ENCODE results near the gene ELL2.
A peak's percentile ranks its signal among the peaks of the same experiment; 100 is the strongest.
"Not testable (repeated sequence)": the region's sequence is repeated elsewhere in the genome, so short reads cannot be mapped to it uniquely, and the experiment has no call there.

The ELL2 gene

GRCh38 chr5:95873351-95873750 is 88.3 kb downstream of the ELL2 start:
- H3K36me3 ChIP-seq (ENCODE audit: control insufficient read depth in 1 of 2, insufficient read depth in 2 of 2, low read length in 2 of 2) = peaks cover 0 to 5% of the 10 kb centered on the region in 2 donors
- no peak overlapping the region for H3K27ac ChIP-seq (ENCODE audit: low read length)
- H3K4me1 ChIP-seq (ENCODE audit: control insufficient read depth in 1 of 2, insufficient read depth in 2 of 2, low read length in 2 of 2) = peaks cover 0 to 6% of the 10 kb centered on the region in 2 donors
- no peaks in the 10 kb centered on the region for H3K27me3 ChIP-seq (ENCODE audit: low read depth, low read length)
- no peak overlapping the region for H3K4me3 ChIP-seq (ENCODE audit: low read depth in 1 of 2, low read length in 2 of 2)
- H3K9me3 ChIP-seq (ENCODE audit: control insufficient read depth in 1 of 2, low read length in 2 of 2) = no peaks in the 10 kb centered on the region

GRCh38 chr5:95872346-95873268 is 89.0 kb downstream of the ELL2 start:
- H3K27ac ChIP-seq (ENCODE audit: low read length) = no peak overlapping the region
- peaks cover 0 to 5% of the 10 kb centered on the region in 2 donors for H3K36me3 ChIP-seq (ENCODE audit: control insufficient read depth in 1 of 2, insufficient read depth in 2 of 2, low read length in 2 of 2)
- H3K4me3 ChIP-seq (ENCODE audit: low read depth in 1 of 2, low read length in 2 of 2) = no peak overlapping the region
- no peaks in the 10 kb centered on the region for H3K9me3 ChIP-seq (ENCODE audit: control insufficient read depth in 1 of 2, low read length in 2 of 2)
- no peaks in the 10 kb centered on the region for H3K27me3 ChIP-seq (ENCODE audit: low read depth, low read length)
- peaks cover 0 to 6% of the 10 kb centered on the region in 2 donors for H3K4me1 ChIP-seq (ENCODE audit: control insufficient read depth in 1 of 2, insufficient read depth in 2 of 2, low read length in 2 of 2)

DNA sequence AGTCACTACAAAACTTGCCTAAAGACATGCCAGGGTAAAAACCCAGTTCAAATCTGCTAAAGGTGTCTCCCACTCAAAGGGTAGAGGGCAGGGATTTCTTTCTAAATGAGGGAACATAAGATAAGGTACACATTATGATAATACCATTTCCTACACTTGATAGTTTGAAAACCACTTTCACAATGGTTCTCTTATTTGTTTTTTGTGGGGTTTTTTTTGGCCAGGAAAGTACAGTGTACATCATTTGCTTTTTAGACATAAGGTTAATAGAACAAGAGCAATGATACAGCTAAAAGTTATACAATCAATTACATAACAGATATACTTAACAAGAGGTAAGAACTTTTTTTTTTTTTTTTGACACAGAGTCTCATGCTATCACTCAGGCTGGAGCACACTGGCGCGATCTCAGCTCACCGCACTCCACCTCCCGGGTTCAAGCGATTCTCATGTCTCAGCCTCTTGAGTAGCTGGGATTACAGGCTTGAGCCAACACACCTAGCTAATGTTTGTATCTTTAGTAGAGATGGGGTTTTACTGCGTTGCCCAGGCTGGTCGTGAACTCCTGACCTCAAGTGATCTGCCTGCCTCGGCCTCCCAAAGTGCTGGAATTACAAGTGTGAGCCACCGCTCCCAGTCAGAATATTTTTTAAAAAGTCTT is 90.4 kb downstream of the ELL2 start:
- peaks cover 0 to 5% of the 10 kb centered on the region in 2 donors for H3K36me3 ChIP-seq (ENCODE audit: control insufficient read depth in 1 of 2, insufficient read depth in 2 of 2, low read length in 2 of 2)
- no peak overlapping the region for H3K4me3 ChIP-seq (ENCODE audit: low read depth in 1 of 2, low read length in 2 of 2)
- H3K27me3 ChIP-seq (ENCODE audit: low read depth, low read length) = no peaks in the 10 kb centered on the region
- no peaks in the 10 kb centered on the region for H3K9me3 ChIP-seq (ENCODE audit: control insufficient read depth in 1 of 2, low read length in 2 of 2)
- H3K27ac ChIP-seq (ENCODE audit: low read length) = no peak overlapping the region
- H3K4me1 ChIP-seq (ENCODE audit: control insufficient read depth in 1 of 2, insufficient read depth in 2 of 2, low read length in 2 of 2) = peaks cover 0 to 6% of the 10 kb centered on the region in 2 donors

- Histone ChIP-seq H3K4me3 (ENCODE audit: low read depth in 1 of 2, low read length in 2 of 2) (no peak overlapping the region), H3K9me3 (ENCODE audit: control insufficient read depth in 1 of 2, low read length in 2 of 2) (no peaks in the 10 kb centered on the region), H3K27me3 (ENCODE audit: low read depth, low read length) (no peaks in the 10 kb centered on the region), H3K27ac (ENCODE audit: low read length) (peak overlapping the region; percentile 4), H3K4me1 (ENCODE audit: control insufficient read depth in 1 of 2, insufficient read depth in 2 of 2, low read length in 2 of 2) (peaks cover 0 to 6% of the 10 kb centered on the region in 2 donors), H3K36me3 (ENCODE audit: control insufficient read depth in 1 of 2, insufficient read depth in 2 of 2, low read length in 2 of 2) (peaks cover 0 to 5% of the 10 kb centered on the region in 2 donors)
Measured at GRCh38 chr5:95870105-95870672, 91.5 kb downstream of the ELL2 start.

DNA sequence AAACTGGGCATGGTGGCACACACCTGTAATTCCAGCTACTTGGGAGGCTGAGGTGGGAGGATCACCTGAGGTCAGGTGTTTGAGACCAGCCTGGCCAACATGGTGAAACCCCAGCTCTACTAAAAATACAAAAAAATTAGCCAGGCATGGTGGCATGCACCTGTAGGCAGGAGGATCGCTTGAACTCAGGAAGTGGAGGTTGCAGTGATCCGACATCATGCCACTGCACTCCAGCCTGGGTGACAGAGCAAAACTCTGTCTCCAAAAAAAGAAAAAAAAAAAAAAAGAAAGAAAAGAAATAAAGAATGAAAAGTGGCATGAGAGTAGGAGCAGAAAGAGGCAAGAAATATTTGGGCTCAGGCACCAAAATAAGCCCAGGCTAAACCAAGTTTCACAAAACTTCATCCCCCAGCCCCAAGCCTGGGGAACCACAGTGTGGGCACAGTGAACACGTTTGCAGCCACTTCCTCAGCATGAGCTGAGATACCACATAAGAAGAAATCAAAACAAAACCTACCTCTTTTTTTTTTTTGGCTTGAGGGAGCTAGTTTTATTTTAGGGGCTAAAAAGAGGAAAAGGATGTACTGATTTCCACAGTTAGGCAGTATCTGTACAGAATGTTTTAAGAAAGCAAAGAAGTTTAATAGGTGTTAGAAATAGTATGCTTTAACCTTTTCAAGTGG is 92.3 kb downstream of the ELL2 start:
- H3K9me3 ChIP-seq (ENCODE audit: control insufficient read depth in 1 of 2, low read length in 2 of 2); H3K4me3 ChIP-seq (ENCODE audit: low read depth in 1 of 2, low read length in 2 of 2); H3K27ac ChIP-seq (ENCODE audit: low read length); H3K4me1 ChIP-seq (ENCODE audit: control insufficient read depth in 1 of 2, insufficient read depth in 2 of 2, low read length in 2 of 2); H3K27me3 ChIP-seq (ENCODE audit: low read depth, low read length); H3K36me3 ChIP-seq (ENCODE audit: control insufficient read depth in 1 of 2, insufficient read depth in 2 of 2, low read length in 2 of 2): not testable (repeated sequence)

DNA sequence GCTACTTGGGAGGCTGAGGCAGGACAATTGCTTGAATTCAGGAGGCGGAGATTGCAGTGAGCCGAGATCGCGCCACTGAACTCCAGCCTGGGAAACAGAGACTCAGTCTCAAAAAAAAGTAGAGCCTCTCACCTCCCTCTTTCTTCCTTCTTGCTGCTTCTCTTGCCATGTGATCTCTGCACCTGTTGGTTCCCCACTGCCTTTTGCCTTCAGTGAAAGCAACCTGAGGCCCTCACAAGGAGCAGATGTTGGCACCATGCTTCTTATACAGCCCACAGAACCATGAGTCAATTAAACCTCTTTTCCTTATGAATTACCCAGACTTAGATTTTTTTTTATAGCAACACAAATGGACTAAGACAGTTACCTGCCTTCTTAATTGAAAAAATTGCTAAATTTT is 93.5 kb downstream of the ELL2 start:
- H3K27ac ChIP-seq (ENCODE audit: low read length) = no peak overlapping the region
- no peak overlapping the region for H3K4me3 ChIP-seq (ENCODE audit: low read depth in 1 of 2, low read length in 2 of 2)
- peaks cover 0 to 5% of the 10 kb centered on the region in 2 donors for H3K36me3 ChIP-seq (ENCODE audit: control insufficient read depth in 1 of 2, insufficient read depth in 2 of 2, low read length in 2 of 2)
- H3K9me3 ChIP-seq (ENCODE audit: control insufficient read depth in 1 of 2, low read length in 2 of 2) = no peaks in the 10 kb centered on the region
- H3K27me3 ChIP-seq (ENCODE audit: low read depth, low read length) = no peaks in the 10 kb centered on the region
- peaks cover 0 to 6% of the 10 kb centered on the region in 2 donors for H3K4me1 ChIP-seq (ENCODE audit: control insufficient read depth in 1 of 2, insufficient read depth in 2 of 2, low read length in 2 of 2)

- H3K9me3 ChIP-seq (ENCODE audit: control insufficient read depth in 1 of 2, low read length in 2 of 2) = no peaks in the 10 kb centered on the region
- no peak overlapping the region for H3K27ac ChIP-seq (ENCODE audit: low read length)
- peaks cover 0 to 16% of the 10 kb centered on the region in 2 donors for H3K4me1 ChIP-seq (ENCODE audit: control insufficient read depth in 1 of 2, insufficient read depth in 2 of 2, low read length in 2 of 2)
- H3K27me3 ChIP-seq (ENCODE audit: low read depth, low read length) = no peaks in the 10 kb centered on the region
- H3K4me3 ChIP-seq (ENCODE audit: low read depth in 1 of 2, low read length in 2 of 2) = no peak overlapping the region
- peaks cover 0 to 8% of the 10 kb centered on the region in 2 donors for H3K36me3 ChIP-seq (ENCODE audit: control insufficient read depth in 1 of 2, insufficient read depth in 2 of 2, low read length in 2 of 2)
Measured at GRCh38 chr5:95866435-95867040, 95.1 kb downstream of the ELL2 start.

DNA sequence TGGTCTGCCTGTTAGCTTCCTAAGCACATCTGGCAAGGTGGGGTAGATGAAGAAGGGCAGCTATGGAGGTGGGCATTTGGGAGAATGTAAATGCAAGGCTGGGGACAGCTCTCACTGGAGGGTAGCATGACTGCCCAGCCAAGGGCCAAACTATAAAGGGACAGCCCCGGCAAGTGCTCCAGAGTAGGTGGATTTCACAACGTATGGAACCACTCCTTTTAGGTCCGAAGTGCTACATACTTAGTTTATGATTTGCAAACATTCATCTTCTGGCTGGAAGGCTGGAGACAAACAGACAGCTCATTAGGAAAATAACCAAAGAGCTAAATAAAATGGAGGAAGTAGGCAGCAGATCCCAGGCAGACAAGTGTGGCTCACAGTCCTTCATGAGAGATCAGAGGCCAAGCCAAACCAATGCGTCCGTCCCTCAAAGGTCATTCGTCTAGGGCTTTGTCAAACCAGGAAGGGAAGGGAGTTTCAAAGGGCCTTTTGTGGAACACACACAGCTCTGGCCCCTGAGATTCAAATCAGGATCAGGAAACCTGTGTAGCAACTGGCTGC is 96.6 kb downstream of the ELL2 start:
- Histone ChIP-seq H3K27me3 (ENCODE audit: low read depth, low read length) (no peaks in the 10 kb centered on the region), H3K36me3 (ENCODE audit: control insufficient read depth in 1 of 2, insufficient read depth in 2 of 2, low read length in 2 of 2) (peaks cover 0 to 7% of the 10 kb centered on the region in 2 donors), H3K4me1 (ENCODE audit: control insufficient read depth in 1 of 2, insufficient read depth in 2 of 2, low read length in 2 of 2) (peaks cover 0 to 11% of the 10 kb centered on the region in 2 donors), H3K9me3 (ENCODE audit: control insufficient read depth in 1 of 2, low read length in 2 of 2) (no peaks in the 10 kb centered on the region), H3K4me3 (ENCODE audit: low read depth in 1 of 2, low read length in 2 of 2) (no peak overlapping the region), H3K27ac (ENCODE audit: low read length) (peak overlapping the region; percentile 19)

DNA sequence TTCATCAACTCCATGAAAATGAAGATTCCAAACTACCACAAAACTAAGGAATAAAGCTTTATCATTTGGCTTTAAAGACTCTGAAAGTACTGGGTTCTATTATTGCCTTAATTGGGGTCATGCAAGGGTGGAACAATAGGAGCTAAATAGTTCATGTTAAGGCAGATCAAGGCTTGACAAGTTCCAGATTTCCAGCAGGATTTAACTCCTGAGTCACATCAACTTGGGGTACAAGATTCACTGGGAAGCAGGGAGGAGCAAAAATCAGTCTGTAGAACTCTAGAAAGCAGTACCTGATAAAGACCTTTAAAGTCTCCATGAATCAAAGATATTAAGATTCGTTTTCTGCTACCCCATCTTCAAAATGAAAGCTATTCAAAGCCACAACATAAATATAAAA is 97.2 kb downstream of the ELL2 start:
- Histone ChIP-seq H3K4me1 (ENCODE audit: control insufficient read depth in 1 of 2, insufficient read depth in 2 of 2, low read length in 2 of 2) (peaks cover 0 to 11% of the 10 kb centered on the region in 2 donors), H3K27me3 (ENCODE audit: low read depth, low read length) (no peaks in the 10 kb centered on the region), H3K27ac (ENCODE audit: low read length) (no peak overlapping the region), H3K36me3 (ENCODE audit: control insufficient read depth in 1 of 2, insufficient read depth in 2 of 2, low read length in 2 of 2) (peaks cover 0 to 13% of the 10 kb centered on the region in 2 donors), H3K4me3 (ENCODE audit: low read depth in 1 of 2, low read length in 2 of 2) (no peak overlapping the region), H3K9me3 (ENCODE audit: control insufficient read depth in 1 of 2, low read length in 2 of 2) (no peaks in the 10 kb centered on the region)

GRCh38 chr5:95863383-95863757 is 98.3 kb downstream of the ELL2 start:
- peaks cover 0 to 15% of the 10 kb centered on the region in 2 donors for H3K36me3 ChIP-seq (ENCODE audit: control insufficient read depth in 1 of 2, insufficient read depth in 2 of 2, low read length in 2 of 2)
- H3K9me3 ChIP-seq (ENCODE audit: control insufficient read depth in 1 of 2, low read length in 2 of 2) = no peaks in the 10 kb centered on the region
- H3K27ac ChIP-seq (ENCODE audit: low read length) = peak overlapping the region; percentile 57
- H3K4me3 ChIP-seq (ENCODE audit: low read depth in 1 of 2, low read length in 2 of 2) = no peak overlapping the region
- H3K4me1 ChIP-seq (ENCODE audit: control insufficient read depth in 1 of 2, insufficient read depth in 2 of 2, low read length in 2 of 2) = peaks cover 0 to 11% of the 10 kb centered on the region in 2 donors
- H3K27me3 ChIP-seq (ENCODE audit: low read depth, low read length) = no peaks in the 10 kb centered on the region

Data from muscle layer of duodenum (tissue), 2 donors.